Aorta (tissue), 5 donors: Measurements from ENCODE around the gene RAD18. TPM values are rescaled to one million over a fixed set of nuclear protein-coding genes. Genes with fewer than 3 reads are reported as not detected.

Experiments
- ATAC-seq: fragments of 200-7000 bp; cut with Tn5 transposase; one replicate; pipeline ENCODE4 v1.9.1; 2022; ENCODE audit warnings: moderate library complexity; ENCODE audit not compliant: low FRiP score
- DNase-seq, 2 donors: peaks; one replicate each; pipeline ENCODE4 v3.0.0-alpha.2; 2020
- H3K27ac ChIP-seq, 2 donors: one replicate each; pipeline ENCODE4 v1.5.1; 2013; ENCODE audit warnings: low read length in 2 of 2, mild to moderate bottlenecking in 2 of 2, moderate library complexity in 2 of 2, control low read depth in 1 of 2, inconsistent platforms in 1 of 2, low read depth in 1 of 2
- H3K27me3 ChIP-seq, 2 donors: one replicate each; pipeline ENCODE4 v1.6.1; 2013; ENCODE audit warnings: control low read depth in 1 of 2, low read length in 1 of 2, mild to moderate bottlenecking in 1 of 2, moderate library complexity in 1 of 2; ENCODE audit not compliant: insufficient read depth in 2 of 2, control insufficient read depth in 1 of 2
- H3K36me3 ChIP-seq, 2 donors: one replicate each; pipeline ENCODE4 v1.6.1; 2013; ENCODE audit warnings: control low read depth in 1 of 2, low read length in 1 of 2, mild to moderate bottlenecking in 1 of 2; ENCODE audit not compliant: insufficient read depth in 2 of 2, control insufficient read depth in 1 of 2
- H3K4me1 ChIP-seq, 2 donors: one replicate each; pipeline ENCODE4 v1.6.1; 2013; ENCODE audit warnings: low read length in 2 of 2, control low read depth in 1 of 2, mild to moderate bottlenecking in 1 of 2, moderate library complexity in 1 of 2; ENCODE audit not compliant: insufficient read depth in 2 of 2, control insufficient read depth in 1 of 2
- H3K4me3 ChIP-seq, 2 donors: one replicate each; pipeline ENCODE4 v1.5.1; 2013; ENCODE audit warnings: low read length in 2 of 2, control low read depth in 1 of 2, mild to moderate bottlenecking in 1 of 2
- H3K9me3 ChIP-seq: one replicate; pipeline ENCODE4 v1.6.1; 2013; ENCODE audit warnings: mild to moderate bottlenecking, low read length; ENCODE audit not compliant: control insufficient read depth
- whole genome bisulfite sequencing, 2 donors: extraction: QIAGEN DNeasy Blood & Tissue Kit; methylation state at CpG; one replicate each; pipeline ENCODE4 v1.1.7; 2013; 5-methylcytosine and 5-hydroxymethylcytosine counted together
- intact Hi-C, 2 donors: fragments of 100-400 bp; cut with DNase I; formaldehyde crosslinking; loops; one replicate each; pipeline versions ENCODE4 v1.14.2 to v1.15.0; 2022
- polyA plus RNA-seq, 2 donors: library from polyadenylated mRNA; stranded (reverse); fragments of 200-250 nt; gene quantifications; one replicate each; pipeline ENCODE4 v1.2.3, GENCODE V29; 2013
- total RNA-seq, 2 donors: library from RNA; stranded (reverse); fragmentation: NEBNext Ultra II Directional; extraction: Animal tissue kit (Norgen Biotek cat#: 25700); gene quantifications; one replicate each; pipeline ENCODE4 v1.2.1, GENCODE V29; 2021
- donor health status: healthy with polysubstance abuse.
- donor health status: Bipolar disorder and iron deficiency.
- donor health status: DM: no; HTN: no; CAD: no.
- donor health status: DM: no; HTN: no; CAD: no.
- donor health status: DM: yes; HTN: yes; CAD: no.

RAD18 gene
- total and polyA plus RNA-seq, 4 donors, result 2.5 to 12.1 (median 5.0) TPM

- no peak for DNase-seq
- Histone ChIP-seq H3K9me3 (no peaks in the 10 kb centered on the region), H3K36me3 (no peaks in the 10 kb centered on the region), H3K4me1 (no peaks in the 10 kb centered on the region), H3K4me3 (no peak overlapping the region), H3K27ac (no peak overlapping the region), H3K27me3 (no peaks in the 10 kb centered on the region)
- no peak for ATAC-seq
- whole genome bisulfite sequencing, 2 donors, result 70% methylated on average over 2 of the region's 2 CpGs
- intact Hi-C loops, result loop anchor here (2.0 to 5.0 kb wide), 3 partner anchors 78 to 314 kb away; no protein-coding TSS in a partner anchor
Observed at GRCh38 chr3:8988384-8988655, 25.0 kb upstream of the RAD18 start.

DNA sequence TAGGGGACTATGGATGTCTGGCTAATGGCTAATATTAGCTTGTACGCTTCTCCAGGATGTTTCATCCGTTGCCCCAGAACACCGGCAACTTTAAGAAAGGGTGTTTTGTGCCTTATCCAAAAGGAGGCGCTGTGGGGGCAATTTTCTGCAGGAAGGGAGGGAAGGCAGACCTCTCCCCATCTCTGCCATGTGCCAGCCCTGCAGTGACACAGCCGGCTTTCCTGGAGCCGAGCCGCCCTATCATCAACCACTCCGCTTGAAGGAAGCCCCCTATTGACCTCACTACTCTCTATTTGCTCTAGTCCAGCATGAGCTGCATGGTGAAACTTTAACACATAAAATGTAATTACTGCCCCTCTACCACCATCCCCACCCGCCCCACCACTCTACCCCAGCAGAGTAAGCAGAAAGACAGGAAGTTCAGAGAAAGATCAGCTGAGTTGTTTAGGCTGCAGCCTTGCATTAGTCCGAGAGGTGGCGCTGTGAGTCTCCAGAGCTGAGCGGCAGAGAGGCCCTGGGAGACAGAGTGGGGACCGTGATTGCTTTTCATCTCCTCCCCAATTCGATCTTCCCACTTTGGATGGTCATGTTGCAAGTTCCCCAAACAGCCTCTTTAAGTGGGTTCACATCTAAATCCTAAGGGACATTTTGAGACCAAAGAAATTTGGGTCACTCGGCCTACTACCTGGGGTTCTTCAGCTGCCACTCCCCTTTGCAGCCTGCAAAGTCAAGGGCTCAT lies 24.5 kb upstream of the RAD18 start:
- DNase-seq (peak; percentile 77 to 85), ATAC-seq (peak; percentile 57)
- WGBS, 2 donors, result 25 to 35% methylated on average over 15 of the region's 15 CpGs
- H3K9me3 ChIP-seq, result no peaks in the 10 kb centered on the region
- no peak overlapping the region for H3K27ac ChIP-seq
- no peaks in the 10 kb centered on the region for H3K36me3 ChIP-seq
- H3K27me3 ChIP-seq, result no peaks in the 10 kb centered on the region
- no peaks in the 10 kb centered on the region for H3K4me1 ChIP-seq
- no peak overlapping the region for H3K4me3 ChIP-seq
- intact Hi-C loops, result loop anchor here (2.0 to 5.0 kb wide), 3 partner anchors 79 to 314 kb away; no protein-coding TSS in a partner anchor

- Histone ChIP-seq H3K27ac (no peak overlapping the region), H3K27me3 (no peaks in the 10 kb centered on the region), H3K36me3 (no peaks in the 10 kb centered on the region), H3K9me3 (no peaks in the 10 kb centered on the region), H3K4me3 (no peak overlapping the region), H3K4me1 (no peaks in the 10 kb centered on the region)
- WGBS, 2 donors, result 78 to 81% methylated on average over 6 of the region's 6 CpGs
- intact Hi-C loops, result loop anchor here (5.0 kb wide), 2 partner anchors 80 to 315 kb away; no protein-coding TSS in a partner anchor
- ATAC-seq (no peak), DNase-seq (no peak)
Observed at GRCh38 chr3:8987226-8987625, 24.0 kb upstream of the RAD18 start.

- Histone ChIP-seq H3K4me3 (no peak overlapping the region), H3K4me1 (no peaks in the 10 kb centered on the region), H3K27ac (no peak overlapping the region), H3K27me3 (no peaks in the 10 kb centered on the region), H3K9me3 (no peaks in the 10 kb centered on the region), H3K36me3 (no peaks in the 10 kb centered on the region)
- intact Hi-C loops, result loop anchor here (5.0 kb wide), 2 partner anchors 81 to 316 kb away; no protein-coding TSS in a partner anchor
- no peak for ATAC-seq
- DNase-seq, result no peak
- WGBS, 2 donors, result 88% methylated on average over 6 of the region's 6 CpGs
Observed at GRCh38 chr3:8986741-8987140, 23.5 kb upstream of the RAD18 start.

DNA sequence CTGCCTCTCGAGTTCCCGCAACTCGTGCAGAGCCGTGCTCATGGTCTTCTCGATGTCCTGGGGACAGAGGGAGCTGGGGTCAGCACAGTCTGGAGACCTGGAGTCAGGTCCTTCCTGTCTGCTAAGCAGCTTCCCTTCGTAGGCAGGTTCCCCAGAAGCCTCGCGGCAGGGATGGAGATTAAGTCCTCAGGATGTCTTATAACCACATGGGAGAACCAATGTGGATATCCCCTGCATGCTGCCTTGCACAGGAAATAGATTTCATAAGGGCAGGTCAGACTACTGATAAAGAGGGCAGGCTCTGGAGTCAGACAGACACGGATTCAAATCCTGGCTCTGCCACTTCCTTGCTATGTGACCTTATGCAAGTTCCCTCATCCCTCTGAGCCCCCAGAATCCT lies 22.6 kb upstream of the RAD18 start:
- DNase-seq, result no peak
- Histone ChIP-seq H3K27me3 (no peaks in the 10 kb centered on the region), H3K4me3 (no peak overlapping the region), H3K9me3 (no peaks in the 10 kb centered on the region), H3K4me1 (no peaks in the 10 kb centered on the region), H3K27ac (no peak overlapping the region), H3K36me3 (no peaks in the 10 kb centered on the region)
- intact Hi-C loops, result loop anchor here (5.0 kb wide), 2 partner anchors 81 to 316 kb away; no protein-coding TSS in a partner anchor
- 86% methylated on average over 9 of the region's 9 CpGs for WGBS, 2 donors
- no peak for ATAC-seq

DNA sequence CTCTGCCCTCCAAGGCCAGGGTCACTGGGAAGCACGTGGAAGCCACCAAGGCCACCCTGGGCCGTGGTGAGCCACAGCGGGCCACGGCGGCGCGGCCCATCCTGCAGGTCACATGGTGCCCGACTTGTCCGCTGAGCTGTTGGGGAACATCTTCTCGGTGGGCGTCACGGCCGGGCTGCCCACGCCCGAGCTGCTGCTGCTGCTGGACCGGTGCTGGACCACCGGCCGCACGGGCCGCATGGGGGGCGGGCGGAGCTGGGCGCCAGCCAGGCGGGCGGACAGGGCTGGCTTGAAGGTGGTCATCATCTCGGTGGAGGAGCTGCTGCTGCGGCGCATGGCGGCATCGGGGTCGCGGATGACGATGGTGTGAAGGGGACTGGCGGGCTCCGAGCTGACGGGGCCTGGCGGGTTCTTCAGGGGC lies 22.1 kb upstream of the RAD18 start:
- ATAC-seq (no peak), DNase-seq (no peak)
- H3K9me3 ChIP-seq, result no peaks in the 10 kb centered on the region
- H3K27me3 ChIP-seq, result no peaks in the 10 kb centered on the region
- H3K36me3 ChIP-seq, result no peaks in the 10 kb centered on the region
- no peak overlapping the region for H3K4me3 ChIP-seq
- H3K27ac ChIP-seq, result no peak overlapping the region
- intact Hi-C loops, result loop anchor here (5.0 kb wide), 2 partner anchors 82 to 317 kb away; no protein-coding TSS in a partner anchor
- WGBS, 2 donors, result 98% methylated on average over 29 to 37 of the region's 37 CpGs
- H3K4me1 ChIP-seq, result no peaks in the 10 kb centered on the region

DNA sequence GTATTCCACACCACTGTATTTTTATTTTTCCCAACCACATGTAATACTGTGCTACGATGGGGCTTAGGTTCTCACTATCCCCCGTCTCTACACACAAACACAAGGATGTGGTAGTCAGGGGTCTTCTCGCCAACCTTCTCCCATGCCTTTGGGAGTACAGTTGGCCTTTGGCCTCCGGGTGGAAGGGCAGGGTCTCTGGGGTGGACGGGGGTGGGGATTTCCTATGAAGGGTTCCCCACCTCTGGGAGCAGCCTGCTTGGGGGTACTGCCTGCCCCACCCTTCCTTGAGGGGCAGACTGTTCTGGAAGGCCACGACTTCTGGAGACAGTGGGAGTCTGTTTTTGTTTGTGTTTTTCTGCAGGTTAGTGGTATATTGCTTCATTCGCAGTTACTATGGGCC lies 21.3 kb upstream of the RAD18 start:
- DNase-seq (no peak), ATAC-seq (no peak)
- intact Hi-C loops, result no loop called here
- Histone ChIP-seq H3K36me3 (no peaks in the 10 kb centered on the region), H3K27ac (no peak overlapping the region), H3K4me3 (no peak overlapping the region), H3K9me3 (no peaks in the 10 kb centered on the region), H3K27me3 (no peaks in the 10 kb centered on the region), H3K4me1 (no peaks in the 10 kb centered on the region)
- 84 to 92% methylated on average over 7 of the region's 7 CpGs for WGBS, 2 donors

GRCh38 chr3:8984081-8984480 lies 20.8 kb upstream of the RAD18 start:
- Histone ChIP-seq H3K4me3 (no peak overlapping the region), H3K27ac (no peak overlapping the region), H3K9me3 (peaks cover 3% of the 10 kb centered on the region), H3K4me1 (no peaks in the 10 kb centered on the region), H3K27me3 (no peaks in the 10 kb centered on the region), H3K36me3 (no peaks in the 10 kb centered on the region)
- 89 to 90% methylated on average over 6 of the region's 6 CpGs for WGBS, 2 donors
- ATAC-seq (no peak), DNase-seq (no peak)
- intact Hi-C loops, result no loop called here

- intact Hi-C loops, result no loop called here
- 93 to 94% methylated on average over 5 of the region's 5 CpGs for WGBS, 2 donors
- H3K27me3 ChIP-seq, result no peaks in the 10 kb centered on the region
- ATAC-seq (no peak), DNase-seq (no peak)
- peaks cover 5% of the 10 kb centered on the region for H3K9me3 ChIP-seq
- H3K4me3 ChIP-seq, result no peak overlapping the region
- no peak overlapping the region for H3K27ac ChIP-seq
- no peaks in the 10 kb centered on the region for H3K4me1 ChIP-seq
- no peaks in the 10 kb centered on the region for H3K36me3 ChIP-seq
Observed at GRCh38 chr3:8983591-8983990, 20.3 kb upstream of the RAD18 start.
